Glomerular visceral epithelial cell (primary cell): ENCODE data around the gene MAL.

Experiments
- DNase-seq: peaks from one replicate; pipeline ENCODE4 v3.0.0-alpha.2; 2016; ENCODE audit errors: extremely low spot score

MAL gene

DNA sequence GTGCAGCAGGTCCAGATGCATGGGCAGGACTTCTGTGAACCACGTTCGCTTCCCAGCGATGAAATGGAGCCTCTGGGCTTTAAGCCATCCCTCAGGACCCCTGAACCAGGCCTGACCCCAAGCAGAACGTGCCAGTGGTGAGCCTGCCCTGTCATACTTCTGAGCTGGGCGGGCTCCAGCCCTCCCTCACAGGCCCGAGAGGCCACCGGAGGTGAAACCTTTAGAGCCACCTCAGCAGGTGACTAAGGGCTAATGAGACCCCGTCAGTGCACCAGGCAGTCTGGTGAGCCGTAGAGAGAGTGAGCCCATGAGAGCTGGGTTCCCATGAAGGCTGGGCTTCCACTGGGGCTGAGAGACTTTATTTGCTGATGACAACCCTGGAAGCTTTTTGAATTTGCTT, 8.9 kb upstream of the MAL start:
- DNase-seq, result no peak

DNA sequence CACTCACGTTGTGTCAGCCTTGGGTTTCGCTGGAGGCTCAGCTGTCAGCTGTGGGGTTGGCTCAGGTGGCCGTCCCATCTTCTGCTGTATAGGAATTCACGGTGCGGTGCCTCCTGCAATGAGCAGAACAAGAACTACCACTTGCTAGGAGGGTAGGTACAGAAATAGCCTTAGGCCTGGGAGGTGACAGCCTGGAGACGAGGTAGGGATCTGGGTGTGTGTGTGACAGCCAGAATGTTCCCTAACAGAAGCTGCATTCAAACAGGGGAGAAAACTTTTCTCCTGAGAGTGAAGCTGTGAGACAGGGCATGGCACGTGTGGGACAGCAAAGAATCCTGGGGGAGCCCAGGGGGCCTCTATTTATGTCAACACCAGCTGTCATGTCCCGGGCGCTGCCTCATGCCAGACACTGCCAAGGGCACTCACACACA, 8.4 kb upstream of the MAL start:
- DNase-seq, result no peak

DNA sequence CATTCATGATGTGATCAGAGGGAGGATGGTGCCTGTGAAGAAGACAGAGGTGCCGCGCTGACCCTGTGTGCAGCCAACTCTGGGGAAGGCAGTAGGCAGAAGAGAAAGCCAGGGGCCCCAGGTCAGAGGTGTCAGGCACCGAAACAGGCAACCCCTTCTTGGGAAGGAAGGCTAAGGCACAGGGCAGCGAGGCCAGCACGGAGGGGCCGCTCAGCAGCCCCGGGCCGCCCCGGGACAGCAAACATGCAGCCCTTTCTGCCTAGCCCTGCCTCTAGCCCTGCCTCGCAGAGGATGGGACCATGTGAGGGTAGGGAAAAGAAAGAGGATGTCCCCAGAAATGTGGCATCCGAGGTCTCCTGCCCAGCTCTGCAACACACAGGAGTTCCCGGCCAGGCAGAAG, 7.7 kb upstream of the MAL start:
- DNase-seq, result no peak

DNA sequence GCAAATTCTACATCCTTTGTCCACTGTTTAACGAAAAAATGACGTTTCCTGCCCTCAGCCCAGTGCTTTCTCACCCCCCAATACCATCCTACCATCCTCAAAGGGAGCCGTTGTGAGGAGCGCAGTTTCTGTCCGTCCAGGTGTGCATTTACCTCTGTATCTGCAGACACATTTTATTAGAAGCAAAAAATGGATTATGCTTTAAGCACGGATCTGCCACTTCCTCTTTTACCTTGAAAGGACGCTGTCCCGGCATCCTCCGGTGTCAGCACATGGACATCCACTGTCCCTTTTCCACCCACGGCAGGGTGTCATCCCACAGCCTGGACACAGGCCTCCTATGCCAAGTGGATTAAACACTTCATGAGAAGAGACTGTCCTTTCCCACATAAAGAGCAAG, 7.2 kb upstream of the MAL start:
- no peak for DNase-seq

DNA sequence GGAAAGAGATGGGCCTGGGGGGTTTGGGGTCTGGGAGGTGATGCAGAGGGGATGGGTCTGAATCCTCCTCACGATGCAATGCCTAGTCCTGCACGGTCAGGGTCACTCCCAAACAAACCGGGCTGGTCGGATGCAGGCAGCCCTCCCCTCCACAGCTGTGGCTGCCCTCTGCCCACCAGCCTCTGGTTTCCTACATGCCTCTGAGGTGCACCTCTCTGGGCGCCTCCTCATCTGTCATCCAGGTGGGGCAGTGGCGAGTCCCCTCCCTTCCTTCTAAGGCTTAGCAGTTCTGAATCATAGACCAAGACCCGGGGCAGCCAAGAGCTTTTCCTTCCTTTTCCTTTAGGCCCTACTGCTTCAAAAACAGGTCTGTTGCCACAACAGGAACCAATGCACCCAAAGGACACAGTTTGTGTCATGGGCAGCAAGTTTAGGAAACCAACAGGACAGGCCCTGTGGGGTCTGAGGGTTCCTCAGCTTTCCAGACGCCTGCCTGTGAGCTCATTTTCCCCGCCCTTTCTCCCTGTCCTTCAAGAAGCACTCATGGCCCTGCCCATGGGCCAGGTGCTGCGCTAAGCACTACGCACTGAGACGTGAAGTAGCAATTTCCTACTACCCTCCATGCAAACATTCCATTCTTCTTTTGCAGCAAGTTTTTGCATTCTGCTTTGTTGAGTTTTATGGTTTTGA, 6.5 kb upstream of the MAL start:
- DNase-seq, result no peak

DNA sequence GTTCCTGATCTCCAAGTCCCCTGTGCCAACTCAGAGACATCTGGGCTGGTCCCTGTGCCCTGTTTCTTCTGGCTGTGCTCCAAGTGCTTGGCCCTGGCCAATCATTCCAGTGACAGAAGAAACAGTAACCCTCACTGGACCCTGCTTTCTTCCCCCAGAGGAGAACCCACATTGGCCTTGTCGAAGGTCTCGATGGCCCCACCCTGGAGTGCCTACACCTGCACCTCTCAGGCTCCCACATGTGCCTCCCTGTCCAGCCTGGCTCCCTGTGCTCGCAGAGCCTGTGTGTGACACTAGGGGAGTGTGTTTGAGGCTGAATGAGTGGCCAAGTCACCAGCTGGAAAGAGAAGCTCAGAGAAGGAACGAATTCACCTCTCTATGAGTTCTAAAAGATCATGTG, 5.9 kb upstream of the MAL start:
- no peak for DNase-seq

DNA sequence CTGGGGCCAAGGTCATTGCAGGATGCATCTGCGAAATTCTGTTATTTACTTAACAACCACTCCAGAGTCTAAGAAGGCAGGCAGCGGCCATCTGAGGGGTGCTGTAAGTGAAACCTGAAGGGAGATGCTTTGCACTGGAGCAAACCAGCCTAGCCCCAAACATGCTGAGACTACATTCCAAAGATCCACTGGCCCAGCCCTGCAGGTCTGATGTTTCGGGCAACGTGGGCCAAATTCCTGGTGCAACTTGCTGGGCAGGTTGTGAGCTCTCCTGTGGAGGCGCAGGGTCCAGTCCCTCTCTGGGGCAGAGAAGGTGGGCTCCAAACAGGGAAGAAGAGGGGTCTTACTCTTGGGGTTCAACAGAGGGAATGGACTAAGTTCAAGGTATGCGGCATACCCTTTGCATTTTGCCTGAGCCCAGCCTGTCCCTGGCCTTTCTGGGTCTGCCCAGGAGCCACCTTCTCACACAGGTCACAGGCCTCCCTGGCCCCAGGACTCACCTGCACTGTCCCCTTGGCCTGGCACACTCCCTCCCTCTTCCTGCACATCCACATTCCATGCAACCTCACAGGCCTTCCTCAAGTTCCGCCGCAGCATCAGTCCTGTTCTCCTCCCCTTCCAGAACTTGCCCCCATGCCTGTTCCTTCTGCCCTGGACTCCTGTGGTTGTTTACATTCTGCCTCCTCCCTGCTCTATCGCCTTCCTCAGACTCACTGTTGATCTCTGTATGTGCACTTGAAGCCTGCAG, 5.1 kb upstream of the MAL start:
- no peak for DNase-seq

DNA sequence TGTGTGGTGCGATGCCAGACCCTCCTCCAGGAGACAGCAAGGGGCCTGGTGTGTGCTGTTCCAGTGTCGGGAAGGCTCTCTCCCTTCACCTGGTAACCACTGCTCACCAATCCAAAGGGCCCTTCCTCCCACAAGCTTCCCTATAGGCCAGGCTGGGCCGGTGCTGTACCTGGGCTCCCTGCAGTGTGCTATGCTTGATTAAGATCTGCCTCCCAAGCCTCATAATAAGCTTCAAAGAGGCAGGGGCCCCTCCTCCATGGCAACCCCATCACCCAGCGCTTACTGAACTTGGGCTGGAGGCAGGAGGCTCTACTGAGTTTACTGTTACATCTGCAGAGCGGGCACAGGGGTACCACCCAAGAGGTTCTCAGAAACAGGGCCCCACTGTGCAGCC, 4.5 kb upstream of the MAL start:
- DNase-seq, result no peak

DNA sequence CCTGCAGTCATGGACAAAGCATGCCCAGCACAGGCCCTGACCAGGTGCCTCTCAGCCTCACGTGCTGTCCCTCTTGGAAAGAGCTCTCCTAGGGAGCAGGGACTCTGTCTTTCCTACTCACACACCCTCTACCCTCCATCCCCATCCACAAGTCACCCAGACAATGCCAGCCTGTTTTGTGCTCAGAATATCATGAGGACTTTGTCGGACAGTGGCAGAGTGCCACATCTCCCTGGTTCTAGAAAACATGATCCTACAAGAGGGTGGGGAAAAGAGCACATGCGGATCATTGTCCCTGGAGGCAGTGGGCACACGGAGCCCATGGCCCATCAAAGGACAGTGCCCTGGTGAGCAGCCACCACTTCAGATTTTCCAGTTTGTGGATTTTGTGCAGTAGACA, 3.7 kb upstream of the MAL start:
- DNase-seq, result no peak

DNA sequence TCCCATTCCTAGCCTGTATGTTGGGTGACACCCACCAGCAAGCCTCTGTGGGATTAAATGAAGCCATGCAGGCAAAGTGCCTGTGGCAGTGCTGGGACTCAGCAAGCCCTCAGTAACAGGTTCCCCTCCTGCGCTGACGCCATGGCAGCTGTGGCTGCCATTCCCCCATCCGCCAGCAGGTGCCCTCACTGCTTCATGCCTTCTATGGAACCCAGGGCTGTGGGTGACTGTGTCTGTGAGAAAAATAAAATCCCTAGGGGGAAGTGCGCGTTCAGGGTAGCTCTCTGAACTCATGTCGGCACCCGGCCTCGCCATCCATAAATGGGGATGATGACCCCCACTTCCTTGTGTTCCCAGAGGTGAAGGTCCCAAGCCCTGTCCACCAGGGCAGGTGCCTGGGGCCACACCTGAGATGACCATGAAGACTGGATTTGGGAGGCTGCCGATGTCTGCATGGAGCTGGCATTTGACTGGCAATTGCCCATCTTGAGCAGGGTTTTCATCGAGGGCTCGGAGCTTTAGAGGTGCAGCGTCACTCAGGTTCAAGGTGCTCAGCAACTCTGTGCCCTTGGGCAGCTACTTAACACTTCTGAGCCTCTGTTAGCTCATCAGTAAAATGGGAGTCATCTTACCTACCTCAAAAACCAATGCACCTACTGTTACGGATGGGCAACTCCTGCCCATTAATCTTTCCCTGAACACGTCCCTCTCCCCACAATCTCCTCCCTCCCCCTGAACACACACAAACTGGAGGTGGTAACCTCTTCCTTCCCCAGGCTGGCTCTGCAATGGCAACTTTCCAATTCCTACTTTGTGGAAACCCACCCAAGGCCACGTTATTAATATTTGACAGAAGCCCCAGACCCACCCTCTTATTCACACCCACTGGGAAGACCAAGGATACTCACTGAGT, 2.9 kb upstream of the MAL start:
- DNase-seq, result peak; percentile 77

DNA sequence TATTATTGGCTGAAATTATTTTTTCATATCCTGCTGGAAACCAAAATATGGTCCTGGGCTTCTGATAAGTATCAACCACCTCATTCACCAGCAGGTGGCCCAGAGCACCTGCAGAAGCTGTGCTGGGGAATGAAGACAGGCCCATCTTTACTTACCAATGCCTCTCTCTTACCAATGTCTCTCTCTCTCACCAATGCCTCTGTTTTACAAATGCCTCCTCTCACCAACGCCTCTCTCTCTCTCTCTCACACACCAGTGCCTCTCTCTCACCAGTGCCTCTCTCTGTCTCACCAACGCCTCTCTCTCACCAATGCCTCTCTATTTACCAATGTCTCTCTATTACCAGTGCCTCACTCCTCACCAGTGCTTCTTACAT, 2.3 kb upstream of the MAL start:
- DNase-seq, result peak; percentile 54

DNA sequence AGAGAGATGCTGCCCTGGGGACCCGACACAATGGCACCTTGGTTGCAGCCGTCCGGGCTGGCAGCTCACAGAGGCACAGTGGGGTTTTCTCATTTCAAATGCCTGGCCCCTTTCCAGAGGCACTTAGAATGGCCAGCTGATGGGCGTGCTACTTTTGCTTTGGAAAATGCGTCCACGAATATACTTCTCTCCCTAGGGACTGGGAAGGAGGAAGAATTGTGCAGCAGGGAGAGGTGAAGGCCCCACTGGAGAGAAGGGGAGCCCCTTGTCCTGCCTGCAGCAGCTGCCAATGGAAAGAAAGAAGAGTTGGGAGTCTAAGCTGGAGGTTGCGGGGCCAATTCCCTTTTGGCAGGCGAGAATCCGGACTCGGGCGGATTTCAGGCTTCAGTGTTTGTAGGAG, 1.1 kb upstream of the MAL start:
- DNase-seq, result no peak

DNA sequence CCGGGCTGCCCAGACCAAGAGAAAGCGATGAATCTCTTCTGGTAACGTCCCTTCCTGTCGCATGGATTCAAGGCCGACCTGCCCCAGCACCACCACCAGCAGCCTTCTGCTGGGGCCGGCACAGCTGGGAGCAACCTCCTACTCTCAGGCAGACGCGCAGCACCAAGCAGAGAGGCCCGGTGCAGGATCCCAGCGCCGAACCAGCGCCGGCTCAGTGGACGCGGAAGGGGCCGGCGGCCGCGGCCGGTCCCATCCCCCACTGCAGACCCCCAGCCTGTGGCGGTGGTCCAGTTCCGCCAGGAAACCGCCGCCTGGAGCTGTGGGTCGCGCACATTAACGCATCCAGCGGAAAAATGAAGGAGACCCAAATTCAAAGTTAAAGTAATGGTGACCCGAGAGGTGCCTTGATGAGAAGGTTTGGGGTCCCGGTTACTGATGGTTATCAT, 525 bp upstream of the MAL start:
- DNase-seq, result no peak

DNA sequence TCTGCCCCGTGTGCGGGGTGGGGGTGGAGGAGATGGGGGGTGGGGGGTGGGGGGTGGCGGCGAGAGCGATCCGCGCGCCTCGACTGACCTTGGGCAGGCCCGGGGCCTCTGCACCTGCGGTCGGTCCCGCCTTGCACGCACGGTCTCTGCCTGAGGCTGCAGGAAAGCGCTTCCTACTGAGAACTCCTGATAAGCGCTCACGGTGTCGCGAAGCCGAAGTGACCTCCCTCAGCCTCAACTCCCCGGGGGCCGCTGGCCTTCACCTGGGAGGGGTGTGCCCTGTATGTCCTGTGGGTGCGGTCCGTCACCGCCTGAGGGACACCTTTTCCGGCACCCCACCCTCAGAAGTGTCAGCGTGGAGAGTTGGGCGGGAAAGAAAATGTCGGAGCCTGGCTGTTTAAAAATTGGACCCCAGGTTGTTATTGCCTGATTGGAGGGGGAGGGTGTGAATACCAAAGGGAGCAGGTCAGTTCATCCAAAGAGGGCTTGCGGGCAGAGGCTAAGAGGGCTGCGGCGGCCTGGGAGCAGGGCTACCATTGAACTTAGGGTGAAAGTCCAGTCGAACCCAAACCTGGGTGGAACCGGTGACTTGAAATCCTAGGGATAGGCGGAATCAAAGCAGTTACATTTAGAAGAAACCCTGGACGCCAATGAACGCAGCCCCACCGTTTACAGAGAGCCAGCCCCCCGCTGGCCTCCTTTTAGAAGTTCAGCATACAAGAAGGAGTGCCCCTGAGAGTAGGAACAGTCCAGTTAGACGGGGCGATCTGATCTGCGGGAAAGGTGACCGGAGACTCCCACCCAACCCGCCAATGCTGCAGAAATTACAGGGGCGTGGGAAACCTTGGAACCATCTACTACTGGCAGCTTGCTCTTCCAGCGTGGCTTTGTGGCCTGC, 1.2 kb downstream of the MAL start:
- DNase-seq, result no peak

DNA sequence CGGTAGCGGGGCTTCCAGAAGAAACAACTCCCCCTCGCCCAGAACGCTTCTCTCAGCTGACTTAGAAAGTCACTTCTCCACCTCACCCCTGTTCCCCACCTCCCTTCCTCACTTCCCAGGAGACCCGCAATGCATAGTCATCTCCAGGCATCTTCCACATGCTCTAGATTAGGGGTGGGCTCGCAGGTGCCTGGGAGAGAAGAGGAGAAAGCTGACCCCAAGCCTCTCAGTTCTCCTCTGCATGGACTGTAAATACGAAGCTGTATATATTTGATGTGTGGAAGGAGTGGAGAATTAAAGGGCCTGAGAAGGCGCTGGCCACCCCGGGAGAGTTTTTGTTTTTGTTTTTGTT, 1.8 kb downstream of the MAL start:
- DNase-seq, result no peak

DNA sequence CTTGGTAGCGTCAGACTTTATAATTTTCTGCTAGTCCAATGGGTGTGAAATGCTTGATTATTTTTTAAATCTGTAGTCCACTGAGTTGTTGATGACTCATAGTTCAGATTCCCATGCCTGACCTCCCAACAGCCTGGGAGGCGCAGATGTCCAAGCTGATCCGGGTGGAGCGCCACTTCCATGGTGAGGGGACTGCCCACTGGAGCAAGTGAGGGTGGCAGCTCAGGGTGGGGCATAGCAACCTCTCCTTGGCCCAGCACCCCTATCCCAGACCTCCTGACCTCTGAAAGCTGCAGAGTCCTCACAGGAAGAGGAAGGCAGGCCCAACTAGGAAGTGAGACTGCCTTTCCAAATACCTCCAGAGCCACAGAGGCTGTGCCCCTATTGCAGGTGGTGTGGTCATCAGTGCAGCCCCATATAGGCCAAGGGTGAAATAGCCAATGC, 4.4 kb downstream of the MAL start:
- DNase-seq, result peak; percentile 35

DNA sequence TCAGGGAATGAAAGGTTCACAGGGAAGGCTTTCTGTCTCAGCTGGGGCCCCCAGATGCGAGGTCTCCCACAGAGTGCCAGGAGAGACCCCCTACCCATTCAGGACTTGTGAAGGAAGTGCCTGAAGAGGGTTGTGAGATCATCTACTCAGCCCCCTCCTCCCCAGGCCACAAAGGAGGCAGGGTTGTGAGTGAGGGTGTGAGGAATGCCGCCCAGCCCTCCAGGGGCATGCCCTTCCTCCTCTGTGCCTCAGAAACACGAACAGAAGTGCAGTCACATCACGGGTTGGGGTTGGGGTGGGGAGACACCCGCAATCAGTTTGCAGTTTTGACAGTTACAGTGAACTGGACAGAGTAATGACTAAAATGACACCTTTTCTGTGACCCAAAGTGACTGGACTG, 5.0 kb downstream of the MAL start:
- no peak for DNase-seq

DNA sequence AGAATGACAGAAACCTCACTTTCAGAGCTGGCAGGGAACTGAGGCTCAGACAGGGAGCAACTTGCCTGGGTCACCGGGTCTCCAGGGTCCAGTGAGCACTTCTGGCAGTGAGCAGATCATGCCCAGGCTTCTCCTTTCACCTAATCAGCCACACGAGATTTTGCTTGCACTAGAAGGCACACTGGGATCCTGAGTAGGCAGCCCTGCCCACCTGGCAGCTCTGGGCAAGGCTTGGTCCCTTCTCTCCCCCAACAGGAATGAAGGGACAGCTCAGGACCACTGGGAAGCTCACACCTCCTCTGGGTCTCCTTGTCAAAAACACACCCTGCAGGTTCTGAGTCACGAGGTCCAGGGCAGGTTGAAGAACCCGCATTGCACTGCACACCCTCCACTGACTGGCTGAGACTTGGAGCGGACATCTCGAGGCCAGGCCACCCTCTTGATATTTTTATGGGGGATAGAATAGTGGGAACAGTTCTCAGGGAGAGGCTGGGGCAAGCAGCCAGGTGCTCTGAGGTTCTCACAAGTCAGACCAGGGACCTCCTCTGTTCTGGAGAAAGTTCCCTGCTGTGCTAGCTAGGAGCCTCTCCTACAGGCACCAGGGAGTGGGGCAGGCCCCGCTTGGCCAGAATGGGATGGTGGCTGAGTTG, 5.7 kb downstream of the MAL start:
- DNase-seq, result no peak

DNA sequence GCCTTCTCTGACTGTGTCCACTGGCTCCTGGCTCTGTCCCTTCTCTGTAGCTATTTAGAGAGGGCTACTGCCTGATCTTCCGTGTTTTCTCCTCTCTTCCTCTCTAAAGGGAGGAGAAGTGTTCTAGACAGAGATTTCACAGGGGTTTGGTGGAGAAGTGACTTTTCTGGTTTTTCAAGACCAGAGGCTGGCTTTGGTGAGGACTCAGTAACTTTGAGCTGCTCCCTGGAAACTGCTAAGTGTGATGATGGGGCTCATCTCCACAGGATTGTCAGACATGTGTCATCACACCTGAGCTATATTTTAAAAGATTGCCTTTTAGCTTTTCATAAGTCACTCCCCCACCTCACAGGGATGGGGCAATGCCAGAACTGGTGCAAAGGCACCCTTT, 6.2 kb downstream of the MAL start:
- no peak for DNase-seq

DNA sequence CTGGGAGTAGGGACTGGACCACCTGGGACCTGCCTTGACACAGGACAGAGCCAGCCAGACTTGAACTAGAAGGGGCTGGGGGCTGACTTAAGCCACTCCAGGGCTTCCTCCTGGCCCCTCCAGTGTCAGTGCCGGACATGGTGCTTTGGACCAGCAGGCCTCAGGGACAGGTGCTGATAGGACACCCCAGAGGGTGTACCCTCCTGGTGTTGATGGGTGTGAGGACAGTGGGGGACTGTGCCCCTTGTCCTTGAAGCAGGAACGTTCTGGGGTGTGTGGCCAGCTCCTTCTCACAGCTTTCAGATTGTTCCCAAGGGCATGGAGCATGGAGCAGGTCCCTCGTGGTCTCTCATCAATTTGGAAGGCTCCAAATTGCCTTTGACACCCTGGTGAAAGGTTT, 6.8 kb downstream of the MAL start:
- no peak for DNase-seq
